HG02840 (cell line): ENCODE measurements around the gene NF2.
"Not testable (repeated sequence)": the region's sequence is repeated elsewhere in the genome, so short reads cannot be mapped to it uniquely, and the experiment has no call there.

Experiments used
- ATAC-seq: cut with Tn5 transposase; IDR thresholded peaks from one replicate; pipeline ENCODE4 v1.9.1; 2021; ENCODE audit warnings: mild to moderate bottlenecking, moderate library complexity, moderate number of reproducible peaks; ENCODE audit not compliant: unreplicated experiment, low FRiP score

The NF2 gene

DNA sequence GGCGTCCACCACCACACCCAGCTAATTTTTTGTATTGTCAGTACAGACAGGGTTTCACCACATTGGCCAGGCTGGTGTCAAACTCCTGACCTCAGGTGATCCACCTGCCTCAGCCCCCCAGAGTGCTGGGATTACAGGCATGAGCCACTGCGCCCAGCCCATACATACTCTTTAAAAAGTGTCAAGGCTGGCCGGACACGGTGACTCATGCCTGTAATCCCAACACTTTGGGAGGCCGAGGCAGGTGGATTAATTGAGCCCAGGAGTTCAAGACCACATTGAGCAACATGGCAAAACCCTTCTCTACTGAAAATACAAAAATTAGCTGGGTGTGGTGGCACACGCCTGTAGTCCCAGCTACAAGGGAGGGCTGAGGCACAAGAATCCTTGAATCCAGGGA is 9.0 kb upstream of the NF2 start:
- not testable (repeated sequence) for ATAC-seq

GRCh38 chr22:29596408-29596807 is 7.0 kb upstream of the NF2 start:
- no peak for ATAC-seq

DNA sequence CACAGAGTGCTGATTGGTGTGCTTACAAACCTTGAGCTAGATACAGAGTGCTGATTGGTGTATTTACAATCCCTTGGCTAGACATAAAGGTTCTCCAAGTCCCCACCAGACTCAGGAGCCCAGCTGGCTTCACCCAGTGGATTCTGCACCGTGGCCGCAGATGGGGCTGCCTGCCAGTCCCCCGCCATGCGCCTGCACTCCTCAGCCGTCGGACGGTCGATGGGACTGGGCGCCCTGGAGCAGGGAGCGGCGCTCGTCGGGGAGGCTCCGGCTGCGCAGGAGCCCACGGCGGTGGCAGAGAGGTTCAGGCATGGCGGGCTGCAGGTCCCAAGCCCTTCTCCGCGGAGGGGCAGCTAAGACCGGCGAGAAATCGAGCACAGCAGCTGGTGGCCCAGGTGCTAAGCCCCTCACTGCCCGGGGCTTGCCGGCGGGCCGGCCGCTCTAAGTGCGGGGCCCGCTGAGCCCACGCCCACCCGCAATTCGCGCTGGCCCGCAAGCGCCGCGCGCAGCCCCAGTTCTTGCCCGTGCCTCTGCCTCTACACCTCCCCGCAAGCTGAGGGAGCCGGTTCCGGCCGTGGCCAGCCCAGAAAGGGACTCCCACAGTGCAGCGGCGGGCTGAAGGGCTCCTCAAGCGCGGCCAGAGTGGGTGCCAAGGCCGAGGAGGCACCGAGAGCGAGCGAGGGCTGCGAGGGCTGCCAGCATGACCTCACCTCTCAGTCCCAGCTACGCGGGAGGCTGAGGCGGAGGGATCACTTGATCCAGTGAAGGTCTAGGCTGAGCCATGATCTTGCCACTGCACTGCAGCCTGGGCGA is 5.4 kb upstream of the NF2 start:
- not testable (repeated sequence) for ATAC-seq

DNA sequence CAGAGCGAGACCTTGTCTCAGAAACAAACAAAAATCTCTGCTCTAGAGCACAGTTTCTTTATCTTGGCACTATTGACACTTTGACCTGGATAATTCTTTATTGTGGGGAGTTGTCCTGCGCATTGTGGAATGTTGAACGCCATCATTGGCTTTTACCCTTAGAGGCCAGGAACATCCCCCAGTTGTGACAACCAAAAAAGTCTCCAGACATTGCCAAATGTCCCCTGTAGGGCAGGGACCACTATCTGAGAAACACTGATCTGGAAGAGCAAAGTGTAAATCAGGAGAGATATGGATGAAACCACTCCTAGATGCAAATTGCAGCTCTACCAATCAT is 4.8 kb upstream of the NF2 start:
- ATAC-seq, result no peak

DNA sequence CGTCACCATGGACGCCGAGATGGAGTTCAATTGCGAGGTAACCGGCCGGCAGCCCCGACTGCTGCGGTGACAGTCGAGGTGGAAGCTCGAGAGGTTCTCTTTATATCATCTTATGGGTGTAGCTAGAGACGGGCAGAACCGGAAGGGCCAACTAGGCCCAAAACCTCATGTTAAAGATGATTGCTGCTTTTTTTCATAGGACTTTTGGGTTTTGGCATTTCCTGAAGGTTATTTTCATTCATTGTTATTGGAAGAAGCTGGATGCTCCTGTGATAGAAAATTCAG is 585 bp downstream of the NF2 start:
- no peak for ATAC-seq

DNA sequence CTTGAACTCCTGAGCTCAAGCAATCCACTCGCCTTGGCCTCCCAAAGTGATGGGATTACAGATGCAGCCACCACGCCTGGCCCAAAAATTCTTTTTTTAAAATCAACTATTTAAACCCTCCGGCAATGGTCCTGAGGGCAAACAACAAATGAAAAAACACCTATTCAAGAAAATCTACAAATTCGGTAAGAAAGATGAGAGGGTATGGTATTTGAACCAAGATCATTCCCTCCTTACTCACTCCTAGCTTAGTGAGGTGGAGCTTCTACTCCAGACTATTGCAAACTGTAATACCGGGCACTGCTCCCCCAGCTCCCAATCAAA is 2.1 kb downstream of the NF2 start:
- ATAC-seq, result no peak

- ATAC-seq, result no peak
Observed at GRCh38 chr22:29606320-29606719, 2.9 kb downstream of the NF2 start.

DNA sequence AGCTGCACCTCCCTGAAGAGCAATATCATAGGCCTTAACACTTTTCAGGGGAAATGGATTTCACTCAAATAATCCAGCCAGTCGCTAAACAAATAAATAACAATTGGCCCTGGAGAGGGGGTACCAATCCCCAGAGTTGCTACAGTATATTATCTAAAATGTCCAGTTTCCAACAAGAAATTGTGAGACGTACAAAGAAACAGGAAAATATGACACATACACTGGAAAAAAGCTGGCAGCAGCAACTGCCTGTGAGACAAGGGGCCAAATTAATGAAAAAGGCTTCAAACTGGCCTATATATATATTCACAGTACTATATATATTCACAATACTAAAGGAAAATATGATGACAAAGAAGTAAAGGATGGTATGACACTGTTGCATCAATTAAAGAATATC is 4.0 kb downstream of the NF2 start:
- ATAC-seq, result no peak

DNA sequence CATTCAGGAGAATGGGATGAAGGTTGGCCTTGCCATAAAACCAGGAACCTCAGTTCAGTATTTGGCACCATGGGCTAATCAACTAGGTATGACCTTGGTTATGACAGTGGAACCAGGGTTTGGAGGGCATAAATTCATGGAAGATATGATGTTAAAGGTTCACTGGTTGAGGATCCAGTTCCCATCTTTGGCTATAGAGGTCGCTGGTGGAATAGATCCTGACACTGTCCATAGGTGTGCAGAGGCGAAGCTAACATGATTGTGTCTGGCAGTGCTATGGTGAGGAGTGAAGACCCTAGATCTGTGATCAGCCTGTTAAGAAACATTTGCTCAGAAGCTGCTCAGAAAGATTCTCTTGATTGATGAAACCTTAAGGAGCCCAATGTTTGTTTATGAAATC is 5.7 kb downstream of the NF2 start:
- no peak for ATAC-seq

DNA sequence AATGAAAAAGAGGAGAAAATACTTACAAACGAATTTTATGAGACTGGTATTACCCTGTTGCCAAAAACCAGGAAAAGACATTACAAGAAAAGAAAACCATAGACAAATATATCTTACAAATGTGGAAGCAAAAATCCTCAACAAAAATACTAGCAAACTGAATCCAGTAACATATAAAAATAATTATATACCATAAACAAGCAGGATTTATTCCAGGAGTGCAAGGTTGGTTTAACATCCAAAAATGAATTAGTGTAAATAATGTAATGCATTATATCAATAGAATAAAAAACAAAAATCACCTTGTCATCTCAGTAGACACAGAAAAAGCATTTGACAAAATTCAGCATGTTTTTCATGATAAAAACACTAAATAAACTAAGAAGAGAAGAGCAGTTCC is 7.3 kb downstream of the NF2 start:
- no peak for ATAC-seq

- no peak for ATAC-seq
Observed at GRCh38 chr22:29615705-29616327, 12.4 kb downstream of the NF2 start.

DNA sequence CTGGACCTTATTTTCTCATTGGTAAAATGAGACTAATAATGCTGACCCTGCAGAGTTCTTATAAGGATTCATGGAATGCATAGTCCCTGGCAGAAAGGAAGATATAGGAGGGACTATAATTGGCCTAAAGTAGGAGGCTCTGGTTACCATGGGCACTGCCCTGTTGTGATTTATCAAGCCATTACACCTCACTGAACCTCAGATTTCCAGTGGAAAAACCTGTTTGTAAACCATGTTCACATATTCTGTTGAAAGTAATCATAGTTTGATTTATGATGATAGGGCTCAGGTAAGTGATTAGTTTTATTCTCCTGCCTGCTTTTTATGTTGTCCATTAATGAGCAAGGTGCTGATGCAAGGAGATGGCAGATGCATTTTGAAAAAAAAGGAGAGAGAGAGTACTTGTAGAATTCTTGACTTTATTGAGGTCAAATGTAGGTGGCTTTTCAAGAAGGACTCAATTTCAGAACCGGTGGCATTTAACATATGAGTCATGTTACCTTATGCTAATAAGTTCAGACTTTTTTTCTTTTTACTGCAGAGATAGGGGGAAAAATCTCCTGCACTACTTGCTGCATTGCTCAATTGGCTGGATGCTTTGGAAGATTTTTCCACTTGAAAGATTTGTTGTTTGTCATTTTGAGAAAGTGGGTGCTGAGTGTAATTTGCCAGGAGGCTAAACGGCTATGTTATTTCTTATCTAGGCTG is 14.6 kb downstream of the NF2 start:
- ATAC-seq, result no peak

GRCh38 chr22:29621761-29622526 is 18.5 kb downstream of the NF2 start:
- no peak for ATAC-seq

DNA sequence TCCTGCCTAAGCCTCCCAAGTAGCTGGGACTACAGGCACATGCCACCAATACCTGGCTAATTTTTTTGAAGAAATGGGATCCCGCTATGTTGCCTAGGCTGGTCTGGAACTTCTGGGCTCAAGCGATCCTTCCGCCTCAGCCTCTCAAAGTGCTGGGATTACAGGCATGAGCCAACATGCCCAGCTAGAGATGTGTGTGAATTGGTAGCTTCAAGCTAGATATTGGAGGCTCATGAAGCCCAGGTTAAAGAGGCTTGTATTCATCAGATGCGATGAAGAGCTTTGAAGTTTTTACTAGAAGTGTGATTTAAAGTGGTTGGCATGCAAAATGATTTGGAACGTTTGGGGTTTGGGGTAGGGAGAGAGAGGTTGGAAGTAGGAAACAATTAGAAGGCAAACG is 19.6 kb downstream of the NF2 start:
- no peak for ATAC-seq

- ATAC-seq, result no peak
Observed at GRCh38 chr22:29623553-29624169, 20.2 kb downstream of the NF2 start.

GRCh38 chr22:29625090-29625825 is 21.8 kb downstream of the NF2 start:
- ATAC-seq, result no peak

GRCh38 chr22:29626497-29627195 is 23.2 kb downstream of the NF2 start:
- ATAC-seq, result no peak

DNA sequence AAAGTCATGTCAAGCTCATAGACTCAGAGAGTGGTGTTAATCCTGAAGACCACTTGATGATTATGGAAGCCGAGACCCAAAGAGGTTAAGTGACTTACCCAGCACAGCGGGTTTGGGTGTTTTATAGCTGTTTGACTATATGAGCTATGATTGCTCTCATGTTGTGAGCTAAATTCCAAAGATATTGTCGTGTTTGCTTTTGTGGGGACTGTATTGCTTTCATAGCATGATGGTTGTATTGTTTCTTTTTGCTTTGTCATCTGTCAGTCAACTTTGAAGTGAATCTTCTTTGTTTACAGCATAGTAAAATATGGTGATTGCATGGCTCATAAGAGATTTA is 23.7 kb downstream of the NF2 start:
- ATAC-seq, result no peak

DNA sequence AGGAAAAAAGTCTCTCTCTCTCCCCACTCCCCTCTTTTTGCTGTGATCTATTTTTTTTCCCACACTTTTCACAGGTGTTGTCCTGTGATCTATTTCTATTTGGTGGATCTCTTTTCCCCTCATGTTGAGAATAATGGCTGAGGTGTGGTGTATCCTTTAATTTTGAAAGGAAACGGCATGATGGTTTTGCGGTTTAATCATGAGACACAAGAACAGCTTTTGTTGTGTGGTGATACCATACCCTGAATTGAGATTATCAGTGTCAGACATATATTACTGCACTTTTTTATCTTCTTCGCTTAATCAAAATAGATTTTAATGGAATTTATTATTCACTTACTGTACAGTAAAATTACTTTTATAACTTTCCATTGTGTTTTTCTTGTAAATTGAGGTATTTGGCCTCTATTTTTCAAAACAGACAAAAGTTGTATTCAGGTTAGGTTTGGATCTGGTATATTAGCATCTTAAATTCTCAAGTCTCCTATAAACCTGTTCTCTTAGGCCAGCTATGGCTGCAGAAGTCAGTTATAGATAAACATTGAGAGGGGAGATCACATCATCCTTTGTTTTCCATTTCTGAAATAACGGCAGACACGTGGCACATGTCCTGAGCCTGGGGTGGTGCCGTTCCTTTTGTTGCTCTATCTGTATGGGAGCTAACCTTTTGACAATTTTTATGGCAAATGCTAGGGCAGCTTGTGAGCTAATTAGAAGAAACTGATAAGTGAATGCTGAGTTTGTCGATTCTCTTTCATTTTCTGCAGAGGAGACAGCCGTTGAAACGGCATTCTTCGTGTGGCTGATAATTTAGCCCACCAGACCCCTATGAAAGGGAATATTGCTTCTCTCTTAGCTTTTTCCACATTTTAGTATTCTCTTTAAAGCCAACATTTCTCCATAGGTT is 25.8 kb downstream of the NF2 start:
- no peak for ATAC-seq
